ENCODE measurements around the gene SKP2.

SKP2 gene

GRCh38 chr5:36138900-36139683, 12.8 kb upstream of the SKP2 start:
- H3K27ac ChIP-seq (ENCODE audit: low read depth, low read length, severe bottlenecking): no peak overlapping the region
- WGBS, 2 experiments (ENCODE audit: insufficient coverage in 2 of 2): 97 to 98% methylated on average over 4 to 5 of the region's 7 CpGs
- H3K4me1 ChIP-seq (ENCODE audit: control insufficient read depth, insufficient read depth, low read length, poor library complexity, severe bottlenecking): no peaks in the 10 kb centered on the region

GRCh38 chr5:36145311-36145710, 6.6 kb upstream of the SKP2 start:
- WGBS, 2 experiments (ENCODE audit: insufficient coverage in 2 of 2): 90 to 100% methylated on average over 1 to 3 of the region's 4 CpGs
- no peaks in the 10 kb centered on the region for H3K4me1 ChIP-seq (ENCODE audit: control insufficient read depth, insufficient read depth, low read length, poor library complexity, severe bottlenecking)
- no peak overlapping the region for H3K27ac ChIP-seq (ENCODE audit: low read depth, low read length, severe bottlenecking)
- no peaks in the 10 kb centered on the region for H3K9me3 ChIP-seq (ENCODE audit: control insufficient read depth, low read length)
- H3K4me3 ChIP-seq (ENCODE audit: extremely low read depth, insufficient read depth, low read length, poor library complexity, severe bottlenecking): no peak overlapping the region
- H3K36me3 ChIP-seq (ENCODE audit: control insufficient read depth, insufficient read depth, low read length): peaks cover 2% of the 10 kb centered on the region

More at GRCh38 chr5:36138900-36139683, 12.8 kb upstream of the SKP2 start:
- no peak overlapping the region for H3K4me3 ChIP-seq (ENCODE audit: extremely low read depth, insufficient read depth, low read length, poor library complexity, severe bottlenecking)
- H3K36me3 ChIP-seq (ENCODE audit: control insufficient read depth, insufficient read depth, low read length): peaks cover 2% of the 10 kb centered on the region
- no peaks in the 10 kb centered on the region for H3K9me3 ChIP-seq (ENCODE audit: control insufficient read depth, low read length)

- no peaks in the 10 kb centered on the region for H3K4me1 ChIP-seq (ENCODE audit: control insufficient read depth, insufficient read depth, low read length, poor library complexity, severe bottlenecking)
- H3K27ac ChIP-seq (ENCODE audit: low read depth, low read length, severe bottlenecking): no peak overlapping the region
- H3K4me3 ChIP-seq (ENCODE audit: extremely low read depth, insufficient read depth, low read length, poor library complexity, severe bottlenecking): no peak overlapping the region
- WGBS, 2 experiments (ENCODE audit: insufficient coverage in 2 of 2): 77 to 81% methylated on average over 2 to 3 of the region's 3 CpGs
- H3K9me3 ChIP-seq (ENCODE audit: control insufficient read depth, low read length): no peaks in the 10 kb centered on the region
- no peaks in the 10 kb centered on the region for H3K36me3 ChIP-seq (ENCODE audit: control insufficient read depth, insufficient read depth, low read length)
Measured at GRCh38 chr5:36146390-36146789, 5.5 kb upstream of the SKP2 start.

- Histone ChIP-seq H3K27ac (ENCODE audit: low read depth, low read length, severe bottlenecking) (no peak overlapping the region), H3K4me3 (ENCODE audit: extremely low read depth, insufficient read depth, low read length, poor library complexity, severe bottlenecking) (no peak overlapping the region), H3K4me1 (ENCODE audit: control insufficient read depth, insufficient read depth, low read length, poor library complexity, severe bottlenecking) (no peaks in the 10 kb centered on the region), H3K9me3 (ENCODE audit: control insufficient read depth, low read length) (no peaks in the 10 kb centered on the region), H3K36me3 (ENCODE audit: control insufficient read depth, insufficient read depth, low read length) (no peaks in the 10 kb centered on the region)
- no CpG with 5 or more reads among the region's 2 CpGs for WGBS, 2 experiments (ENCODE audit: insufficient coverage in 2 of 2)
Measured at GRCh38 chr5:36147681-36148080, 4.2 kb upstream of the SKP2 start.

GRCh38 chr5:36150676-36151433, 1.1 kb upstream of the SKP2 start:
- H3K4me3 ChIP-seq (ENCODE audit: extremely low read depth, insufficient read depth, low read length, poor library complexity, severe bottlenecking): peak overlapping the region; percentile 82
- H3K36me3 ChIP-seq (ENCODE audit: control insufficient read depth, insufficient read depth, low read length): peaks cover 26% of the 10 kb centered on the region
- peaks cover 7% of the 10 kb centered on the region for H3K4me1 ChIP-seq (ENCODE audit: control insufficient read depth, insufficient read depth, low read length, poor library complexity, severe bottlenecking)
- peak overlapping the region; percentile 61 for H3K27ac ChIP-seq (ENCODE audit: low read depth, low read length, severe bottlenecking)
- 7 to 15% methylated on average over 13 to 17 of the region's 23 CpGs for WGBS, 2 experiments (ENCODE audit: insufficient coverage in 2 of 2)
- no peaks in the 10 kb centered on the region for H3K9me3 ChIP-seq (ENCODE audit: control insufficient read depth, low read length)

GRCh38 chr5:36152324-36153297, 700 bp downstream of the SKP2 start:
- Histone ChIP-seq H3K4me3 (ENCODE audit: extremely low read depth, insufficient read depth, low read length, poor library complexity, severe bottlenecking) (peak overlapping the region; percentile 82), H3K27ac (ENCODE audit: low read depth, low read length, severe bottlenecking) (peak overlapping the region; percentile 59), H3K9me3 (ENCODE audit: control insufficient read depth, low read length) (no peaks in the 10 kb centered on the region), H3K4me1 (ENCODE audit: control insufficient read depth, insufficient read depth, low read length, poor library complexity, severe bottlenecking) (peaks cover 24% of the 10 kb centered on the region), H3K36me3 (ENCODE audit: control insufficient read depth, insufficient read depth, low read length) (peaks cover 26% of the 10 kb centered on the region)
- 2 to 5% methylated on average over 16 to 21 of the region's 24 CpGs for WGBS, 2 experiments (ENCODE audit: insufficient coverage in 2 of 2)

- peaks cover 32% of the 10 kb centered on the region for H3K36me3 ChIP-seq (ENCODE audit: control insufficient read depth, insufficient read depth, low read length)
- H3K4me1 ChIP-seq (ENCODE audit: control insufficient read depth, insufficient read depth, low read length, poor library complexity, severe bottlenecking): peaks cover 31% of the 10 kb centered on the region
- H3K27ac ChIP-seq (ENCODE audit: low read depth, low read length, severe bottlenecking): no peak overlapping the region
- 77 to 87% methylated on average over 4 to 5 of the region's 7 CpGs for WGBS, 2 experiments (ENCODE audit: insufficient coverage in 2 of 2)
- H3K9me3 ChIP-seq (ENCODE audit: control insufficient read depth, low read length): no peaks in the 10 kb centered on the region
- H3K4me3 ChIP-seq (ENCODE audit: extremely low read depth, insufficient read depth, low read length, poor library complexity, severe bottlenecking): peak overlapping the region; percentile 82
Measured at GRCh38 chr5:36153298-36153677, 1.4 kb downstream of the SKP2 start.

- Histone ChIP-seq H3K9me3 (ENCODE audit: control insufficient read depth, low read length) (no peaks in the 10 kb centered on the region), H3K36me3 (ENCODE audit: control insufficient read depth, insufficient read depth, low read length) (peaks cover 36% of the 10 kb centered on the region), H3K4me1 (ENCODE audit: control insufficient read depth, insufficient read depth, low read length, poor library complexity, severe bottlenecking) (peaks cover 33% of the 10 kb centered on the region), H3K4me3 (ENCODE audit: extremely low read depth, insufficient read depth, low read length, poor library complexity, severe bottlenecking) (peak overlapping the region; percentile 82), H3K27ac (ENCODE audit: low read depth, low read length, severe bottlenecking) (no peak overlapping the region)
- no CpG with 5 or more reads among the region's 4 CpGs for WGBS, 2 experiments (ENCODE audit: insufficient coverage in 2 of 2)
Measured at GRCh38 chr5:36153726-36154125, 1.8 kb downstream of the SKP2 start.

- peaks cover 33% of the 10 kb centered on the region for H3K4me1 ChIP-seq (ENCODE audit: control insufficient read depth, insufficient read depth, low read length, poor library complexity, severe bottlenecking)
- H3K9me3 ChIP-seq (ENCODE audit: control insufficient read depth, low read length): no peaks in the 10 kb centered on the region
- peaks cover 51% of the 10 kb centered on the region for H3K36me3 ChIP-seq (ENCODE audit: control insufficient read depth, insufficient read depth, low read length)
- WGBS, 2 experiments (ENCODE audit: insufficient coverage in 2 of 2): 90 to 100% methylated on average over 2 to 3 of the region's 7 CpGs
- H3K4me3 ChIP-seq (ENCODE audit: extremely low read depth, insufficient read depth, low read length, poor library complexity, severe bottlenecking): no peak overlapping the region
- peak overlapping the region; percentile 83 for H3K27ac ChIP-seq (ENCODE audit: low read depth, low read length, severe bottlenecking)
Measured at GRCh38 chr5:36155291-36155690, 3.4 kb downstream of the SKP2 start.

GRCh38 chr5:36156121-36156601, 4.2 kb downstream of the SKP2 start:
- Histone ChIP-seq H3K4me1 (ENCODE audit: control insufficient read depth, insufficient read depth, low read length, poor library complexity, severe bottlenecking) (peaks cover 33% of the 10 kb centered on the region), H3K27ac (ENCODE audit: low read depth, low read length, severe bottlenecking) (peak overlapping the region; percentile 83), H3K36me3 (ENCODE audit: control insufficient read depth, insufficient read depth, low read length) (peaks cover 60% of the 10 kb centered on the region), H3K9me3 (ENCODE audit: control insufficient read depth, low read length) (no peaks in the 10 kb centered on the region), H3K4me3 (ENCODE audit: extremely low read depth, insufficient read depth, low read length, poor library complexity, severe bottlenecking) (no peak overlapping the region)
- WGBS, 2 experiments (ENCODE audit: insufficient coverage in 2 of 2): 81 to 92% methylated on average over 2 to 4 of the region's 4 CpGs

Data from mesodermal cell (in vitro differentiated cells).